Caco-2 (cell line): Measurements from ENCODE around the gene HOTAIR. TPM values are rescaled to one million over a fixed set of nuclear protein-coding genes. Genes with fewer than 3 reads are reported as not detected.

Experiments
- BruUV-seq: library from RNA; stranded (reverse); fragments of 400-500 nt; replicated peaks from 2 replicates; lab custom pipeline; 2021; lab: Mats Ljungman, UMichigan
- CTCF ChIA-PET: fragments of 300-600 bp; sonication (Branson Sonifier 250); formaldehyde crosslinking; loops from one replicate; lab custom pipeline; 2022; ENCODE audit warnings: antibody characterized with exemption; lab: Charles Lee
- POLR2A ChIA-PET: fragments of 300-600 bp; sonication (Branson Sonifier 250); formaldehyde crosslinking; loops from one replicate; lab custom pipeline; 2022; ENCODE audit warnings: antibody characterized with exemption; lab: Charles Lee
- DNase-seq, 2 experiments: peaks; one replicate each; pipeline versions ENCODE4 v3.0.0 to v3.0.0-alpha.2; 2020 to 2022
- H3K27me3 ChIP-seq: replicated peaks from 2 replicates; pipeline ENCODE4 v1.6.0; 2011; ENCODE audit warnings: low read length; ENCODE audit not compliant: control insufficient read depth, insufficient read depth
- H3K36me3 ChIP-seq: 2 replicates; pipeline ENCODE4 v1.5.1; 2011; ENCODE audit warnings: low read length; ENCODE audit not compliant: control insufficient read depth, insufficient read depth
- H3K4me1 ChIP-seq: fragments of 250-450 bp; sonication (Bioruptor Pico); 2 replicates; pipeline ENCODE4 v1.5.1; 2020; ENCODE audit warnings: mild to moderate bottlenecking
- H3K4me3 ChIP-seq: 2 replicates; pipeline ENCODE4 v1.5.1; 2011; ENCODE audit warnings: low read depth, mild to moderate bottlenecking, control low read depth, low read length
- H3K9me3 ChIP-seq: fragments of 250-450 bp; sonication (Bioruptor Pico); 2 replicates; pipeline ENCODE4 v1.5.1; 2020; ENCODE audit warnings: mild to moderate bottlenecking, moderate library complexity
- H3K27ac Mint-ChIP-seq: one replicate; pipeline ENCODE4 v1.8.0; 2022; ENCODE audit warnings: mixed read lengths; ENCODE audit not compliant: unreplicated experiment
- H3K27me3 Mint-ChIP-seq: one replicate; pipeline ENCODE4 v1.8.0; 2022; ENCODE audit warnings: mixed read lengths; ENCODE audit not compliant: insufficient read depth, unreplicated experiment
- H3K36me3 Mint-ChIP-seq: one replicate; pipeline ENCODE4 v1.8.0; 2022; ENCODE audit warnings: mild to moderate bottlenecking, mixed read lengths; ENCODE audit not compliant: insufficient read depth, unreplicated experiment
- H3K4me1 Mint-ChIP-seq: one replicate; pipeline ENCODE4 v1.8.0; 2022; ENCODE audit warnings: low read depth, mixed read lengths; ENCODE audit not compliant: unreplicated experiment
- H3K4me3 Mint-ChIP-seq: one replicate; pipeline ENCODE4 v1.8.0; 2022; ENCODE audit warnings: mild to moderate bottlenecking, moderate library complexity, mixed read lengths; ENCODE audit not compliant: unreplicated experiment
- H3K9me3 Mint-ChIP-seq: one replicate; pipeline ENCODE4 v1.8.0; 2022; ENCODE audit warnings: mixed read lengths; ENCODE audit not compliant: unreplicated experiment
- intact Hi-C: fragments of 100-400 bp; cut with micrococcal nuclease; formaldehyde crosslinking; loops from one replicate; pipeline ENCODE4 v1.10.0; 2022; ENCODE audit not compliant: unreplicated experiment
- total RNA-seq: library from RNA; stranded (reverse); gene quantifications from 2 replicates; pipeline ENCODE4 v1.2.3, GENCODE V29; 2022
- TF ChIP-seq, protein P1 (sequence below), 2 experiments: fragments of 200-600 bp in 1 of 2; IDR thresholded peaks; 1 replicate in 1 of 2; 2 replicates in 1 of 2; pipeline versions ENCODE4 v1.5.1 to v1.8.0; 2011 to 2022; ENCODE audit warnings: antibody characterized with exemption in 1 of 2, control low read depth in 1 of 2, inconsistent platforms in 1 of 2, low read depth in 1 of 2, low read length in 1 of 2, mild to moderate bottlenecking in 1 of 2, moderate library complexity in 1 of 2; ENCODE audit not compliant: insufficient read depth in 1 of 2, severe bottlenecking in 1 of 2, unreplicated experiment in 1 of 2

The HOTAIR gene
- total RNA-seq, 1 experiment from 2014 or later, result 1.9 TPM

DNA sequence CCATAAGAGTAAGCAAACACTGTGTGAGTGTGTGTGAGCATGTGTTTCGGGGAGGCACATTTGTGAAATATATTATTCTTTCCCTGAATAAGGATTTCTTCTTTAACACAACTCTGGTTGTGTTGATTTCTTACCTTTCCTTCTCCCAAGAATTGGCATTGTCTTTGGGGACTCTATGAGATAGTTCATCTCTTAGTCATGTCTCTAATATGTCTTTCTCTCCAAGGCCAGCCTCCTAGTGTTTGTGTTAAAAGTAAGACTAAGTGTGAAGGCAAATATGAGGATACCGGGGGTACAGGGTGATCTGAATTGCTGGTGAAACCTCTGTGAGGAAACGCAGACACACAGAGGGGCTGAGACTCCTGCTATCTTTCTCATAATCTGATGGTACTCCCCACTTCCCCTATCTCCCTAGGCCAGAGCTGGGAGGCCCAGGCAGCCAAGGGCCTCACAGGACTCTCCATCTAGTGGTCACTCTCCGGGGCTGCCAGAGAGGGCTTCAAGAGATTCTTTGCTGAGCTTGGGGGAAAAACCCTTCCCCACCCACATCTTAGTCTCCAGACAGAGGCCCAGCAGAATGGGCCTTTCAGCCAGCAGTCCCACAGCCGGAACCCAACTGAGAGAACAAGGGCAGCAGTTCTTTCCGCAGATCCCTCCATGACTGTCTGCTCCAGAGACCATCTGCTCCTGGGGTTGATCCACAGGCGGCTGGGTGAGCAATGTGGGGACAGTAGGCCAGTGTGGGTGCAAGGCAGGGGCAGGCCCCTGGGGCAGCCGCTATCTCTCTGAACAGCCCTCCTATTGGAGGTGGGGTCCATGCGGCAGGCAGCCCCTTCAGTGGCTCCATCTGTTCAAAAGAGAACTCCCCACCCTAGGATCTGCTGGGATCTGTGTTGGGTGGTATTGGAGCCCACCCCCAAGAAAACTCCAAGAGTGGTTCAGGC, 25.8 kb downstream of the HOTAIR start:
- Mint-ChIP-seq H3K4me3 (no peak overlapping the region), H3K4me1 (peaks cover 17% of the 10 kb centered on the region), H3K27me3 (no peaks in the 10 kb centered on the region), H3K9me3 (no peaks in the 10 kb centered on the region), H3K27ac (no peak overlapping the region), H3K36me3 (peaks cover 9% of the 10 kb centered on the region)
- no peaks in the 10 kb centered on the region for H3K9me3 ChIP-seq
- TF ChIP-seq, protein P1, sequence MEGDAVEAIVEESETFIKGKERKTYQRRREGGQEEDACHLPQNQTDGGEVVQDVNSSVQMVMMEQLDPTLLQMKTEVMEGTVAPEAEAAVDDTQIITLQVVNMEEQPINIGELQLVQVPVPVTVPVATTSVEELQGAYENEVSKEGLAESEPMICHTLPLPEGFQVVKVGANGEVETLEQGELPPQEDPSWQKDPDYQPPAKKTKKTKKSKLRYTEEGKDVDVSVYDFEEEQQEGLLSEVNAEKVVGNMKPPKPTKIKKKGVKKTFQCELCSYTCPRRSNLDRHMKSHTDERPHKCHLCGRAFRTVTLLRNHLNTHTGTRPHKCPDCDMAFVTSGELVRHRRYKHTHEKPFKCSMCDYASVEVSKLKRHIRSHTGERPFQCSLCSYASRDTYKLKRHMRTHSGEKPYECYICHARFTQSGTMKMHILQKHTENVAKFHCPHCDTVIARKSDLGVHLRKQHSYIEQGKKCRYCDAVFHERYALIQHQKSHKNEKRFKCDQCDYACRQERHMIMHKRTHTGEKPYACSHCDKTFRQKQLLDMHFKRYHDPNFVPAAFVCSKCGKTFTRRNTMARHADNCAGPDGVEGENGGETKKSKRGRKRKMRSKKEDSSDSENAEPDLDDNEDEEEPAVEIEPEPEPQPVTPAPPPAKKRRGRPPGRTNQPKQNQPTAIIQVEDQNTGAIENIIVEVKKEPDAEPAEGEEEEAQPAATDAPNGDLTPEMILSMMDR (IDR thresholded peaks at IDR 0.05; ENCODE audit: insufficient read depth in 1 of 2, low read depth in 1 of 2, low read length in 1 of 2, severe bottlenecking in 1 of 2, unreplicated experiment in 1 of 2), result peak in 1 of 2 experiments; percentile 42
- H3K4me3 ChIP-seq, result no peak overlapping the region
- DNase-seq, result no peak
- intact Hi-C loops, result loop anchor here (1.0 kb wide), 2 partner anchors 10 to 182 kb away; no protein-coding TSS in a partner anchor
- H3K27me3 ChIP-seq, result no peaks in the 10 kb centered on the region
- peaks cover 14% of the 10 kb centered on the region for H3K4me1 ChIP-seq
- ChIA-PET CTCF (interaction anchor here (1.3 kb wide), 1 partner anchor 9 kb away, joined by 4 read pairs; no protein-coding TSS in a partner anchor), POLR2A (no interaction called here)
- no peaks in the 10 kb centered on the region for H3K36me3 ChIP-seq
- no TSS peak for BruUV-seq

DNA sequence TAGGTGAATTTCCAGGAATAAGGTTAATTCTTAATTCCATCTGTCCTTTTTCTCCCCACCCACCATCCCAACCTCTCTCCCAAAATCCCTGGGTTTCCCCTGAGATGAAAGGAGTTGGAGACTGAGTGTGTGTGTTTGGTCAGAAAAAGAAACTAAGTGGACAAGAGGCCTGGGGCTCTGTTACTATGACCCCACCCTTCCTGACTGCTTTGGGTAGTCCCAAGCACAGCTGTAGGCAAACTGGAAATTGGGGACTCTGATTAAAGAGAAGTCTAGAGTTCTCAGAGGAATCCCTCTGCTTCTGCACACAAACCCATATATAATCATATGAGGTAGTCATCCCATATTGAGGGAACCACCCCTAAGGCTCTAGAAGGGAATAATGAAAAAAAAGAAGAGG, 27.0 kb downstream of the HOTAIR start:
- H3K9me3 ChIP-seq, result no peaks in the 10 kb centered on the region
- ChIA-PET CTCF (interaction anchor here (0.7 kb wide), 2 partner anchors 93 to 116 kb away, joined by 3 to 9 read pairs; no protein-coding TSS in a partner anchor), POLR2A (no interaction called here)
- H3K27ac Mint-ChIP-seq, result no peak overlapping the region
- H3K27me3 Mint-ChIP-seq, result no peaks in the 10 kb centered on the region
- H3K9me3 Mint-ChIP-seq, result no peaks in the 10 kb centered on the region
- H3K4me3 ChIP-seq, result no peak overlapping the region
- DNase-seq, result no peak
- no peaks in the 10 kb centered on the region for H3K27me3 ChIP-seq
- intact Hi-C loops, result no loop called here
- no TSS peak for BruUV-seq
- peaks cover 7% of the 10 kb centered on the region for H3K4me1 Mint-ChIP-seq
- no peak overlapping the region for H3K4me3 Mint-ChIP-seq
- H3K36me3 ChIP-seq, result no peaks in the 10 kb centered on the region
- TF ChIP-seq, protein P1 (IDR thresholded peaks at IDR 0.05; ENCODE audit: insufficient read depth in 1 of 2, low read depth in 1 of 2, low read length in 1 of 2, severe bottlenecking in 1 of 2, unreplicated experiment in 1 of 2), result no peak
- H3K36me3 Mint-ChIP-seq, result peaks cover under 1% of the 10 kb centered on the region
- H3K4me1 ChIP-seq, result peaks cover 7% of the 10 kb centered on the region; the same call in 1 of the 2 replicates

DNA sequence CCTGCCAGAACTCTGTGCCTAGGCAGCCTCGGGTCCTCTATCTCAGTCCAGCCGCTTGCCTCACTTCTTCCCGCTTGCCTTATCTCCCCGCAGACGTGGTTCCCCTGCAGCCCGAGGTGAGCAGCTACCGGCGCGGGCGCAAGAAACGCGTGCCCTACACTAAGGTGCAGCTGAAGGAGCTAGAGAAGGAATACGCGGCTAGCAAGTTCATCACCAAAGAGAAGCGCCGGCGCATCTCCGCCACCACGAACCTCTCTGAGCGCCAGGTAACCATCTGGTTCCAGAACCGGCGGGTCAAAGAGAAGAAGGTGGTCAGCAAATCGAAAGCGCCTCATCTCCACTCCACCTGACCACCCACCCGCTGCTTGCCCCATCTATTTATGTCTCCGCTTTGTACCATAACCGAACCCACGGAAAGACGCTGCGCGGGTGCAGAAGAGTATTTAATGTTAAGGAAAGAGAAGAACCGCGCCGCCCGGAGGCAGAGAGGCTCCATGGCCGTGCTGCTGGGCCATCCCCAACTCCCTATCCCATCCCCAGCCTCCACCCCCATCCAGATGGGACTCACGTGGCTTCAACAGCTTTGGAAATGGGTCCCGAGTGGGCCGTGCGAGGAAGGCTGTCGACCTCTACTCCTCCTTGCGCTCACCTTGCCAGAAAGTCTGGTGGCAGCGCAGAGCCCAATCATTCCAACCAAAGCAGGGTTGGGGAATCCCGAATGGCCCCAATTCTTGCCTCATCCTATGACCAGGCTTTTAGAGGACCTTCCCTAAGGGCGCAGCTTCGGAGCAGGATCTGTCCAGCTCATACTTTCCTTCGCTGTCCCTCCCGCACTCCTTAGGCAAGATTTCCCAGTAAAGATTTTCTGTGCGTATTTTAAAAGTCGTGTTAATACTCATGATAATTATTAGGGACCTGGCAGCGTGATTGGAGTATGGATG, 29.6 kb downstream of the HOTAIR start:
- Histone ChIP-seq H3K4me1 (peaks cover 3% of the 10 kb centered on the region; the same call in 1 of the 2 replicates), H3K27me3 (no peaks in the 10 kb centered on the region), H3K9me3 (no peaks in the 10 kb centered on the region), H3K36me3 (no peaks in the 10 kb centered on the region), H3K4me3 (no peak overlapping the region)
- POLR2A ChIA-PET, result no interaction called here
- TF ChIP-seq, protein P1 (IDR thresholded peaks at IDR 0.05; ENCODE audit: insufficient read depth in 1 of 2, low read depth in 1 of 2, low read length in 1 of 2, severe bottlenecking in 1 of 2, unreplicated experiment in 1 of 2), result no peak
- Mint-ChIP-seq H3K36me3 (peaks cover 5% of the 10 kb centered on the region), H3K27me3 (no peaks in the 10 kb centered on the region), H3K4me3 (no peak overlapping the region), H3K4me1 (peaks cover 14% of the 10 kb centered on the region), H3K27ac (no peak overlapping the region), H3K9me3 (no peaks in the 10 kb centered on the region)
- CTCF ChIA-PET, result interaction anchor here (0.8 kb wide), 1 partner anchor 176 kb away, joined by 3 read pairs; no protein-coding TSS in a partner anchor
- DNase-seq, result no peak
- intact Hi-C loops, result no loop called here
- no TSS peak for BruUV-seq
